ENCODE results near the gene PTEN.

DNA sequence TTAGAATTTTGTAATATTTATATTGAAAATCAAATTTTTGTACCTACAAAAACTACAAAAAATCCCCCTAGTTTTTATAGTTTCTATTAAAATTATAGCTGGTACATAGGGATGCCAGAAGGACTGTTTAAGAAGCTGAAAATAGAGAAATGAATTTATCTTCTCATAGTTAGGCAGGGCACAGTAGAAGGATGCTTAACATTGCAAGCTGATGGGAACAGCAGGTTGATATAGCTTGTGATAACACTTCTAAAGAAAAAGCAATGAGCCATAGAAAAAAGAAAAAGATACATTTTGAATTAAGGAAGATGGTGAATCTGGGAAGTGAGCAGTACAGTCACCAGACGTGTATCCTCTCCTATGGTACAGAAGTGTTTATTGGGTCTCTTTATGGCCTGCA lies 32.0 kb downstream of the PTEN start:
- TF ChIP-seq, protein P1, sequence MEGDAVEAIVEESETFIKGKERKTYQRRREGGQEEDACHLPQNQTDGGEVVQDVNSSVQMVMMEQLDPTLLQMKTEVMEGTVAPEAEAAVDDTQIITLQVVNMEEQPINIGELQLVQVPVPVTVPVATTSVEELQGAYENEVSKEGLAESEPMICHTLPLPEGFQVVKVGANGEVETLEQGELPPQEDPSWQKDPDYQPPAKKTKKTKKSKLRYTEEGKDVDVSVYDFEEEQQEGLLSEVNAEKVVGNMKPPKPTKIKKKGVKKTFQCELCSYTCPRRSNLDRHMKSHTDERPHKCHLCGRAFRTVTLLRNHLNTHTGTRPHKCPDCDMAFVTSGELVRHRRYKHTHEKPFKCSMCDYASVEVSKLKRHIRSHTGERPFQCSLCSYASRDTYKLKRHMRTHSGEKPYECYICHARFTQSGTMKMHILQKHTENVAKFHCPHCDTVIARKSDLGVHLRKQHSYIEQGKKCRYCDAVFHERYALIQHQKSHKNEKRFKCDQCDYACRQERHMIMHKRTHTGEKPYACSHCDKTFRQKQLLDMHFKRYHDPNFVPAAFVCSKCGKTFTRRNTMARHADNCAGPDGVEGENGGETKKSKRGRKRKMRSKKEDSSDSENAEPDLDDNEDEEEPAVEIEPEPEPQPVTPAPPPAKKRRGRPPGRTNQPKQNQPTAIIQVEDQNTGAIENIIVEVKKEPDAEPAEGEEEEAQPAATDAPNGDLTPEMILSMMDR (IDR thresholded peaks at IDR 0.05; ENCODE audit: insufficient read depth, low read length, poor library complexity, severe bottlenecking) = no peak
- TF ChIP-seq EZH2phosphoT487 (conservative IDR thresholded peaks at IDR 0.05; ENCODE audit: low read length) = no peak

All from SU-DHL-6 (cell line).